GM19324 (cell line): ENCODE measurements around the gene SOX4.

Experiments
- ATAC-seq: cut with Tn5 transposase; IDR thresholded peaks from one replicate; pipeline ENCODE4 v1.9.1; 2021; ENCODE audit warnings: mild to moderate bottlenecking, moderate library complexity; ENCODE audit not compliant: unreplicated experiment, low FRiP score

SOX4 gene

GRCh38 chr6:21611485-21611884 lies 17.9 kb downstream of the SOX4 start:
- ATAC-seq, result no peak

- no peak for ATAC-seq
Measured at GRCh38 chr6:21612067-21612745, 18.7 kb downstream of the SOX4 start.

- ATAC-seq, result no peak
Measured at GRCh38 chr6:21613809-21614208, 20.3 kb downstream of the SOX4 start.

- no peak for ATAC-seq
Measured at GRCh38 chr6:21614226-21614625, 20.7 kb downstream of the SOX4 start.

GRCh38 chr6:21615504-21615903 lies 22.0 kb downstream of the SOX4 start:
- no peak for ATAC-seq

- ATAC-seq, result no peak
Measured at GRCh38 chr6:21616005-21616404, 22.5 kb downstream of the SOX4 start.

- no peak for ATAC-seq
Measured at GRCh38 chr6:21625642-21626041, 32.1 kb downstream of the SOX4 start.

- ATAC-seq, result no peak
Measured at GRCh38 chr6:21626756-21627155, 33.2 kb downstream of the SOX4 start.

- no peak for ATAC-seq
Measured at GRCh38 chr6:21628160-21628559, 34.6 kb downstream of the SOX4 start.

- no peak for ATAC-seq
Measured at GRCh38 chr6:21633511-21634109, 40.1 kb downstream of the SOX4 start.

- no peak for ATAC-seq
Measured at GRCh38 chr6:21634582-21634981, 41.0 kb downstream of the SOX4 start.

GRCh38 chr6:21636876-21637275 lies 43.3 kb downstream of the SOX4 start:
- no peak for ATAC-seq

GRCh38 chr6:21639316-21639715 lies 45.8 kb downstream of the SOX4 start:
- no peak for ATAC-seq
